Lower leg skin (tissue), 4 donors: ENCODE data around the gene C3orf85. TPM values are rescaled to one million over a fixed set of nuclear protein-coding genes. Genes with fewer than 3 reads are reported as not detected.

Source experiments
- DNase-seq, 2 donors: peaks; one replicate each; pipeline ENCODE4 v3.0.0-alpha.2; 2019; ENCODE audit warnings: low spot score in 2 of 2
- H3K4me3 ChIP-seq: fragments of 200-600 bp; sonication (generic); 2 replicates; pipeline ENCODE4 v1.5.1; 2017; ENCODE audit warnings: mild to moderate bottlenecking, low read depth; ENCODE audit not compliant: poor library complexity, severe bottlenecking
- CTCF ChIP-seq, 3 donors: fragments of 450-650 bp; IDR thresholded peaks; one replicate each; pipeline ENCODE4 v1.5.1; 2016; ENCODE audit warnings: antibody characterized with exemption in 3 of 3, mild to moderate bottlenecking in 3 of 3, moderate library complexity in 2 of 3
- POLR2A ChIP-seq, 2 donors: fragments of 450-650 bp; IDR thresholded peaks; one replicate each; pipeline ENCODE4 v1.6.1; 2016 to 2017; ENCODE audit warnings: antibody characterized with exemption in 2 of 2, mild to moderate bottlenecking in 1 of 2, moderate library complexity in 1 of 2
- WGBS, 2 donors: methylation state at CpG; one replicate each; pipeline ENCODE4 v1.1.5; 2018; 5-methylcytosine and 5-hydroxymethylcytosine counted together
- intact Hi-C: fragments of 100-400 bp; cut with DNase I; formaldehyde crosslinking; loops from one replicate; pipeline ENCODE4 v1.15.0; 2023; ENCODE audit warnings: low total_unique reads
- total RNA-seq, 4 donors: library from RNA; depleted of rRNA; stranded (reverse); fragments of >200 nt; gene quantifications; one replicate each; pipeline ENCODE4 v1.1.0, GENCODE V29; 2016

C3orf85 gene
- not detected for total RNA-seq

- H3K4me3 ChIP-seq: no peak within 1 kb of the TSS
- DNase-seq: no peak
- intact Hi-C loops: no loop called here
- no peak for TF ChIP-seq POLR2A (IDR thresholded peaks at IDR 0.05)
- no peak for TF ChIP-seq CTCF (IDR thresholded peaks at IDR 0.05)
- 45 to 57% methylated on average over 3 of the region's 3 CpGs for WGBS, 2 donors
These were observed at the start of gene C3orf85 for GRCh38 chr3:109136523-109136922. Gene C3orf85 (plus strand): TSS chr3:109136719. CDS start chr3:109136848, 129 bp downstream.

GRCh38 chr3:109089265-109089664 is 47.3 kb upstream of the C3orf85 start:
- H3K4me3 ChIP-seq: no peak overlapping the region
- no peak for DNase-seq
- intact Hi-C loops: no loop called here
- TF ChIP-seq CTCF (IDR thresholded peaks at IDR 0.05) (no peak), POLR2A (IDR thresholded peaks at IDR 0.05) (no peak)
- 79 to 88% methylated on average over 1 of the region's 1 CpG for WGBS, 2 donors

GRCh38 chr3:109091846-109092245 is 44.7 kb upstream of the C3orf85 start:
- intact Hi-C loops: no loop called here
- WGBS, 2 donors: 26 to 30% methylated on average over 2 of the region's 2 CpGs

GRCh38 chr3:109093561-109093960 is 43.0 kb upstream of the C3orf85 start:
- TF ChIP-seq CTCF (IDR thresholded peaks at IDR 0.05): no peak
- TF ChIP-seq POLR2A (IDR thresholded peaks at IDR 0.05): no peak
- H3K4me3 ChIP-seq: no peak overlapping the region
- intact Hi-C loops: no loop called here
- DNase-seq: no peak

More at GRCh38 chr3:109091846-109092245, 44.7 kb upstream of the C3orf85 start:
- H3K4me3 ChIP-seq: no peak overlapping the region
- TF ChIP-seq CTCF (IDR thresholded peaks at IDR 0.05) (no peak), POLR2A (IDR thresholded peaks at IDR 0.05) (no peak)
- DNase-seq: no peak

- no peak overlapping the region for H3K4me3 ChIP-seq
- TF ChIP-seq CTCF (IDR thresholded peaks at IDR 0.05) (no peak), POLR2A (IDR thresholded peaks at IDR 0.05) (no peak)
- intact Hi-C loops: no loop called here
- no peak for DNase-seq
- WGBS, 2 donors: 61 to 63% methylated on average over 1 of the region's 1 CpG
These were observed 41.4 kb upstream of the C3orf85 start for GRCh38 chr3:109095166-109095565.

- WGBS, 2 donors: 46 to 58% methylated on average over 5 of the region's 5 CpGs
- intact Hi-C loops: no loop called here
- H3K4me3 ChIP-seq: no peak overlapping the region
- DNase-seq: no peak
- TF ChIP-seq CTCF (IDR thresholded peaks at IDR 0.05) (no peak), POLR2A (IDR thresholded peaks at IDR 0.05) (no peak)
These were observed 38.4 kb upstream of the C3orf85 start for GRCh38 chr3:109098079-109098644.
